Skin of body (tissue), 2 donors: ENCODE results near the gene IQCH. TPM values are rescaled to one million over a fixed set of nuclear protein-coding genes. Genes with fewer than 3 reads are reported as not detected.
A peak's percentile ranks its signal among the peaks of the same experiment; 100 is the strongest.

Source experiments
- DNase-seq: peaks from one replicate; lab custom pipeline; 2025; lab: John Stamatoyannopoulos, UW
- total RNA-seq: library from RNA; depleted of rRNA; stranded (reverse); fragments of >200 nt; gene quantifications from one replicate; pipeline ENCODE4 v1.2.3, GENCODE V29; 2014

IQCH gene
- total RNA-seq, 1 donor from 2014 or later: 0.89 TPM

DNA sequence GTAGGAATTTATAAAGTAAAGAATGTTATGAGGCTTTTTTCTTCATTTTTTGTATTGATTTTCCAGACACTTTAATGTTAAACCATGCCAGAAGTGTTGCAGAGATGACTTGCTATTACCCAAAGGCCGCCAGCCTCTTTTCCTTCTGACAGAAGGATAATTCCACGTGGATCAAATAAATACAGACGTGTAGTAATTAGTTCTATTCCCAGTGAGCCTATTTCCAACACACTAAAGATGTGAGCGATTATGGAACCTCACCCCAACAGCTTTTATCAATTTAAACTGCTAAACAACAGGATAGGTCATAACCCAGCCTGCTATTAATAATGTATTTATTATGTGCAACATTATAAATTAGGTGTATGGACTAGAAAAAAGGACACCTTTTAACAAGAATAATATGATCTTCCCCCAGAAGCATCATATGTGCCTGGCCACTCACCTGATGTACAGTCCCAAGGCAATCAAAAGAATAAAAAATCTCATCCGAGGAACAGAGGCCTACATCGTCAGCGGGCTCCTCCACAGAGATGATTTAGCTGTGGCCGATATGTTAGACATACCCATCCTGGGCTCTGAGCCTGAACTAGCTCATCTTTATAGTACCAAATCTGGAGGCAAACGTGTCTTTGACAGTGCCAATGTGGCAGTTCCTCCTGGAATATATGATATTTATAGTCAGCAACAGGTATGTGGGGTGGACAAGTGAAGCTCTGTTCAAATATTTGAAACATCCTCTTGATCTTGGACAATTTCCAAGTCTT is 140.5 kb downstream of the IQCH start:
- DNase-seq: peak; percentile 1

GRCh38 chr15:67396114-67396513 is 141.5 kb downstream of the IQCH start:
- no peak for DNase-seq

GRCh38 chr15:67397139-67397538 is 142.6 kb downstream of the IQCH start:
- DNase-seq: peak; percentile 23

- DNase-seq: no peak
Observed at GRCh38 chr15:67399925-67400324, 145.3 kb downstream of the IQCH start.

DNA sequence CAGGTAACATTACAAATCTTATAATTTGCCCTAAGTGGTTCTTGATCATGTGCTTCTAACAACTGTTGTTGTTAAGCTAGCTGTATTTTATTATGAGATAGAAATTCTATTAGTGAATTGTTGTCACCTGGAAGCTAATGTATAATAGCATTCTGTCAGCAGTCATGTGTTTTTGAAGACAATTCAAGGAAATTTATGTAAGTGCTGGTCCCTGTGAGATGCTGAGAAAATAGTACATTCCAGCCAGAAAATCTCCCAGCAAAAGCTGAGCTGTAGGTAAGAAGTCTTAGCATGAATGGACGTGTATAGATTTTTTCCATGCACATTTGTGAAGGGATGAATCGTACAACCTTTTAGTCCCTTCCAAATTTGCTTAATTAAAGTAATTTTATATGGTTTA is 146.3 kb downstream of the IQCH start:
- no peak for DNase-seq

GRCh38 chr15:67401336-67401735 is 146.8 kb downstream of the IQCH start:
- no peak for DNase-seq

DNA sequence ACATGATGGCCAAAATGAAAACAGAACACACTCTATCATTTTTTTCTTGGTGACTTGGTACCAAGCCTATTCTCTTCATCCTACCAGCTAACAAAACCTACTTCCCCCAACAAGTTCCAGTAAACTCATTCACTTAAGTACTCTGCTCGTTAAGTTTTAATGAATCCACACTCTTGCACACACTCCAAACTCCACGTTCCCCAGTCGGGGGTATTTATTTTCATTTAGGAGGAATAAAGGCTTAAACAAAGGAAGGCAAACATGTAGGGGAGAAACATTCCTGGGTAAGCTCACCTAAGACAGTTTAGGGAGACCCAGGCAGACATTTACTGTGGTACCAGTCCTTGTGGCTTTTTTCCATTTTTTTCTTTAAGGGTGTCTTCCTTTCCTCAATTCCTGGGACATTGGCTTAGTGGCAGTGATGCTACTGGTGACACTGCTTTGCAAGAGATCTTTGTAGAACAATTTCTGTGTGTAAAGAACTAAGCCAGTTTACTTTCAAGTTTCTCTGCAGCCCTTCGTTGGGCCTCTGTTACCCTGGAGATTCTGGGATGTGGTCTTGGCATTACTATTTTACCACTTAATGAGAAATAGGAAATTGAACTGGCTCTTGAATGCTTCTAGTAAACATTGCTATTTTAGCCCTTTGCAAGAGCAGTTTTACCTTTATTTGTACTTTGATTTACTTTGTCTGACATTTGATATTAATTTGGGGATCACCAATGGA is 149.0 kb downstream of the IQCH start:
- no peak for DNase-seq

DNA sequence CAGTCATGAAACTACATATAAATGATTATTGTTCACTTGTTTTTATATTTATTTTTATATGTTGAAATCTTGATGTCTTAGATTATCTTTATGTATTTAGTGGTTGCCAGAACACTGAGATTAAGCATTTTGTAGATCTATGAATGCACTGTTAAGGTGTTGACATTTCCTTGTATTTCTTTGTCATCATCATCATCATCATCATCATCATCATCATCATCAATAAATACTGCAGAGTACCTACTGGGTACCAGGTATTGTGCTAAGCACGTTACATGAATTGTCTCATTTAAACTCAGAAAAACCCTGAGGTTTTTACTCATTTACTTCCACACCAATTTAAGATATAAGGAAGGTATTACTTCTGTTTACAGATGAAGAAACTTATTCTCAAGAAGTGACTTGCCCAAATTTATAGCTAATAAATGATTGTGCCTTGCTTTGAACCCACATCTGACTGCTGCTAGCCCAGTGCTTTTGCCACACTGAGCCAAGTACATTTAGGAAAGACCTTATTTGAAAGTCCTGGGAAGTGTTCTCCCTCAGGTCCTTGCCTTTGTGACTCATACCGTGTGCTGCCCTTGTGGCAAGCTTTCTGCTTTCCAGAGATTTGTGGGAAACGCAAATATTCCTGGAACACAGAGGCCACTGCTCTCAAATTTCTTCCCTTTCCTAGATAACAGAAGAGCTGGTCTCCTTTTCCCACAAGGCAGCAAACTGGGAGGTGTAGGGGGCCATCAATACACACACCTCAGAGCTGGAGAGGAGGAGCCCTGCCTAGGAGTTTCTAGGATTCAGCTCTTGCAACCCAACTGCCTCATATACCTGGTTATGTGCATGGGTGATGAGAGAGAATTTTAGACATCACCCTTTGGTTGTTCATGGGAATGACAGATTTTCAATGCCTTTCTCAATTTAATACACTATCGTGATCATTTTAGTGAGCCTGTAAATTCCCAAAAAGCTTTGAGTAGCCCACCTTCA is 150.9 kb downstream of the IQCH start:
- no peak for DNase-seq

DNA sequence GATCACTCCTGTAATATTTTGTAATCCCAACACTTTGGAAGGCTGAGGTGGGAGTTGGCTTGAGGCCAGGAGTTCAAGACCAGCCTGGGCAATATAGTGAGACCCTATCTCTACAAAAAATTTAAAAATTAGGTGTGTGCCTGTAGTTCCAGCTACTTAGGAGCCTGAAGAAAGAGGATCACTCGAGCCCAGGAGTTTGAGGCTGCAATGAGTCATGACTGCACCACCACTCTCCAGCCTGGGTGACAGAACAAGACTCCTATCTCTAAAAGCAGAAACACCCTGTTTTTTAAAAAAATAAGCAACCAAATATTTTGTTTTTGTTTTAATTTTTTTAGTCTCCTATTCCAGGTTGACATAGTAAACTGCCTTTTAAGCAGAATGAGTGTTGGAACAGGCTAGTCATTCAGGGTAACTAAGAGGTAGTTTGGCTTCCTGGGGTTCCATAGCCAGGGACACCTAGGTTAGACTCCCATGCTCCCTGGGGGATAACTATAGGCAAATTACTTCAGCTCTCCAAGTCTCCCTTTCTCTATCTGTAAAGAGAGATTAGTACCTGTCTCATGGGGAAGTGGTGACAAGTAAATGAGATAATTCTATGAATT is 151.8 kb downstream of the IQCH start:
- no peak for DNase-seq

GRCh38 chr15:67407786-67408185 is 153.2 kb downstream of the IQCH start:
- DNase-seq: no peak

GRCh38 chr15:67409175-67409574 is 154.6 kb downstream of the IQCH start:
- DNase-seq: no peak

DNA sequence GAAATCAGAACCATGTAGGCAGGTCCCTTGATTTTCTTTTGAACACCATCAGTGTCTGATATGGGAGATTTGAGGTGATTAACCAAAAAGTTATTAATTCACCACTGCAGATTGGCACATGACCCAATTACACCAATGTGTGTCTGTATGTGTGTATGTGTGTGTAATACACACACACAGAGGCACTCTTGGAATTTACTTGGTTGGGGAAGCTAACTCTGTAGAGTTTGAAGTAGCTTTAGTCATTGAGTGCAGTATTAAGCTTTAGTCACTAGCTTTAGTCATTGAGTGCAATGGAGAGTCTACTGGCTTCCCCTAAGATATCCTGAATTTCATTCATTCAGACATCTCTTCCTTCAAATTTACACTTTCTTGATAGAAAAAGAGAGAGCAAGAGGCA is 156.9 kb downstream of the IQCH start:
- DNase-seq: no peak

- DNase-seq: no peak
Observed at GRCh38 chr15:67413770-67414390, 159.3 kb downstream of the IQCH start.

DNA sequence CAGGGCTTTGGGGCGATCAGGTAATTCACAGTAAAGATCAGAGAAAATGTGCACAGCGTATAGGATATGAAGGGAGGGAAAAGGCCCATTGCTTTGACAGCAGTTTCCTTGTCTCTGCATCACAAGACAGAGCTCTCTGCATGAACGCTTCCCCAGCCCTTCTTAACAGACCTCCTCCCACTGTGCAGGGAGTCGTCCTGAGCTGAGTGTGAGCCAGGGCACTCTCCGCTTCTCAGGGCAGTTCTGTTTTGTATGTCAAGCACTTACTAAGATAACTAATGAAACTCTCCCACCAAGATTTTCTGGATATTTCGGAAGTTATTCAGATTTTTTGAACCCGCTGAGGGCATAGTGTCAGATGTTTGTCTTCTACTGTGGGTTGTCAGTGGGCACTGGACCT is 160.6 kb downstream of the IQCH start:
- no peak for DNase-seq

GRCh38 chr15:67416891-67417290 is 162.3 kb downstream of the IQCH start:
- DNase-seq: no peak

DNA sequence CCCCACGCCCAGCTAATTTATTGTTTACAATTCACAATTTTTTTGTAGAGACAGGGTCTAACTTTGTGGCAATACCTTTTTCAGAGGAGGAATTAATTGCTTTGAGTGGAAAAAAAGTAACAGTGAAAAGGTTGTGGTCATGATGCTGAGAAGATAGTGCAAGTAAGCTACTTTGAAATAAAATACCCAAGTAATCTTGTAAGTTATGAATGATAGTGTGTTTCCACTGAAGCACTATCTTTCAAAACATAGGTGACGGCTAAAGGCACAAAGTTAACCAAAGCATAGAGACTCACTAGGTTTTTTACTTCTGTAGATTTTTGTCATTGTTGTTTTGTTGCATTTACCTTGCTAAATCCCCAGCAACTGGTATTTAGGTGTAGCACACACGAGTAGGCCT is 165.1 kb downstream of the IQCH start:
- no peak for DNase-seq

DNA sequence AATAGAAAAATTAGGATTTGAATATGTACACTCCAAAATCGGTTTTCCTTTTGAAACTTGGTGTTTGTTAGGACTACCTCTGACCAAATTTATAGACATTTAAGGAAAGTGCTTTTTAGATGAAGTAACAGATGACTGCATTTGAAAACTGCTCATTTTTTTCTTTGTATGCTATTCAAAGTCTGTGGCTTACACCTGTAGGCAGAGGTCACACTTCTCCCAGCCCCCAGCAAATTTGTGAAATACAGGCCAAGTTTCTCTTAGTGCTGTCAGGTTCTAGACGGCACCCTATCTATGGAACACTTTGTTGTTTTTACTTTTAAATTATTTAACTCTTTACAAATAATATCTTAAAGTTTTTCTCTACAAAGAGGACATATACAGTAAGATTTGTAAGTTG is 165.6 kb downstream of the IQCH start:
- no peak for DNase-seq

DNA sequence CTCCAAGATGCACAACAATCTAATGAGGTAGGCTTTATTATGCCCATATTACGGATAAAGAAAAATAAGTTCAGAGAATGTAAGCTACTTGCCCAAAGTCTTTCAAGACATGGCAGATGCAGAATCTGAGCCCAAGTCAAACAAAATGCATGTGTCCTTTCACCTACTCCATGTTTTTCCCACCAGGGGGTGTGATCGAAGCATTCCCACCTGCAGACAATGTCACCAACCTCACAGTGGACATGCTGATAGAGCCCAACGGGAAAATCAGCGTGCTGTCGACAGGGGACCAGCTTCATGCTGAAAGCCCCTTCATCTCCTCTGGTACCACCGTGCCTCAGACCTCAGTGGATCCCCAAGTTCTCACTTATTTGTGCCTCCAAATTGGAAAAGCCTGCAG is 166.5 kb downstream of the IQCH start:
- no peak for DNase-seq

- DNase-seq: no peak
Observed at GRCh38 chr15:67422296-67422695, 167.7 kb downstream of the IQCH start.

DNA sequence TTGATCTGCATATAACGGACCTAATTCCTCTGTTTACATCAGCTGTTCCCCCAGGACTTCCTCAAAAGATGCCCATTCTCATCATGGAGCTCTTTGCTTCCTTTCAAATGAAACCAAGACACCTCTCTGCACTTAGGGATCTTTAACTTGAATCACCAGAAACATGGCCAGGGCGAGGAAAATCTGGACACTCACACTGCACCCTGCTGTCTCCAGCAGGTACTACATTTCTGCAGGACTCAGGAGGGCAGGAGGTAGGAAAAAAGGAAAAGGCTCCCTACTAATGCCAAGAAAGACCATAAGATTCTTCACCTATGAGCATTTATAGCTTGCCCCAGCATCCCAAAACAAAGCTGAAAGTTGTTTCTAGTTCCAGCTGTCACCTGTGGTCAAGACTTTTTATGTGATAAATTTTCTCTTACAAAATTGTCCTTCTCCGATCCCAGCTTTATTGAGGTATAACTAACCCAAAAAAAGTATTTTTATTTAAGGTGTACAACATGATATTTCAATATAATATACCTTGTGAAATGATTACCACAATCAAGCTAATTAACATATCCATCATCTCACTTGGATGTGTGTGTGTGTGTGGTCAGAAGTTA is 179.0 kb downstream of the IQCH start:
- DNase-seq: peak; percentile 25
